ENCODE results near the gene SAMD4A. TPM values are rescaled to one million over a fixed set of nuclear protein-coding genes. Genes with fewer than 3 reads are reported as not detected.

SAMD4A gene
- total and polyA plus RNA-seq, 4 donors, result 17.5 to 31.6 (median 24.5) TPM

DNA sequence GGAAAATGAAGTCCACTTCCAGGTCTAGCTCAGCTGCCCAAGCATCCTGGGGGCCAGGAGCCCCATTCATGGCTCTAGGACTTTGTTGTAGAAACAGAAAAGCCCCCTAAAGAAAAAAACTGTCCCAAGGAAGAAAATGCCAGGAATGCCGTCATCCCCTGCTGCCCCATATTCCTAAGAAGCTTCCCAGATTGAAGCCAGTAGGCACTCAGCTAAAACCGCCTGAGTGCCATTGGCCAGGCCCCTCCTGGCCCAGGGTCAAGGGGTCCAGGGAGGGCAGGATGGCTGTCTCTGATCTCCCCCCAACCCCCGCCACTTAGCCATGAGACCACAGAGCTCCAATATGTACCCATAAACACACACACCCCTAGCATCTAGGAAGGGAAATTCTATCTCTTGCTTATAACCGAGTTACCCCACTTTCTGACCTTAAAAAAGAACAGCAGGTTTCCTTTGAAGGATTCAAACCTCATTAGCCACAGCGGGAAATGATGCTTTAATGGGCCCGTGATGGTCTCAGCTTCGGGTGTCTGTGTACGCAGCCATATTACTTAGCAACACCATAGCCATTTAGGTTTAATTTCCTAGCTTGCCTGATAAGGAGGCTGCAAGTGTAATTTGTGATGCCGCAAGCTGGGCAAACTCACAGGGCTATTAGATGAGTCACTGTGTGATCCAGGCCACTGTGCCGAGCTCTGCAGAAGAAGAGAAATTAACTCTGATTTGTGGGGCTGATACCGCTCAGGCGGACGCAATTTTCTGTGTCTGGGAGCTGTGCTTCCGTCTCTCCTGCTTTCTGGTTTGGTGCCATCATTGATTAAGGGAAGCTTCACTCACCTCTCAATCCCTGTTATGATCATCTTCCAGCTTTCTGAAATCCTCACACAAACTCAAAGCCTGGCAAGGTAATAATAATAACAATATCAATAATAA, 251.5 kb downstream of the SAMD4A start:
- H3K9me3 ChIP-seq (ENCODE audit: control insufficient read depth, insufficient read depth, low read length), result no peaks in the 10 kb centered on the region
- H3K4me3 ChIP-seq (ENCODE audit: low read depth, low read length), result no peak overlapping the region
- WGBS (ENCODE audit: insufficient coverage), result 29% methylated on average over 6 of the region's 14 CpGs
- no peaks in the 10 kb centered on the region for H3K27me3 ChIP-seq (ENCODE audit: control insufficient read depth, insufficient read depth, low read length)
- peaks cover 13% of the 10 kb centered on the region for H3K4me1 ChIP-seq (ENCODE audit: control insufficient read depth, insufficient read depth, low read length)
- no peak overlapping the region for H3K27ac ChIP-seq (ENCODE audit: low read depth, low read length)
- DNase-seq (ENCODE audit: low read depth in 4 of 6, low spot score in 6 of 6), result peak in 5 of 6 donors; percentile 7 to 95 (median 36)
- H3K36me3 ChIP-seq (ENCODE audit: control insufficient read depth, insufficient read depth, low read length), result no peaks in the 10 kb centered on the region

DNA sequence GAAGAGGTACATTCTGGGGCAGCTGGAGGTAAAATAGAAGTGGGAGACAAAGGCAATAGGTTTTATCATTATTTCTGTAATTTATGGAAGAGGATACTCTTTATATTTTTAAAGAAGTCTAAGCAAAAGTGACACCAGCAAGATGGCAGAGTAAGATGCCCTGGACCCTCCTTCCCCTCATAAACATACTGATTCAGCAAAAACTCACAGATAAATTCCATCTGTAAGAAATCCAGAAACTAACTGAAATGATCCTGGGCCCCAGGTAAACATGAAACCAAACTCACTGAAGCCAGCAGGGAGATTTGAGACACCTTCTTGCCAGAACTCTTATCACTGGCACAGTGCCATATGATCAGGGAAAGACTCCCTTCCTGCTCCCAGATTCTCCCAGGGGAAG, 255.8 kb downstream of the SAMD4A start:
- no peak for DNase-seq (ENCODE audit: low read depth in 4 of 6, low spot score in 6 of 6)
- Histone ChIP-seq H3K36me3 (ENCODE audit: control insufficient read depth, insufficient read depth, low read length) (no peaks in the 10 kb centered on the region), H3K27ac (ENCODE audit: low read depth, low read length) (no peak overlapping the region), H3K4me3 (ENCODE audit: low read depth, low read length) (no peak overlapping the region), H3K4me1 (ENCODE audit: control insufficient read depth, insufficient read depth, low read length) (peaks cover 12% of the 10 kb centered on the region), H3K9me3 (ENCODE audit: control insufficient read depth, insufficient read depth, low read length) (peaks cover 3% of the 10 kb centered on the region), H3K27me3 (ENCODE audit: control insufficient read depth, insufficient read depth, low read length) (no peaks in the 10 kb centered on the region)

DNA sequence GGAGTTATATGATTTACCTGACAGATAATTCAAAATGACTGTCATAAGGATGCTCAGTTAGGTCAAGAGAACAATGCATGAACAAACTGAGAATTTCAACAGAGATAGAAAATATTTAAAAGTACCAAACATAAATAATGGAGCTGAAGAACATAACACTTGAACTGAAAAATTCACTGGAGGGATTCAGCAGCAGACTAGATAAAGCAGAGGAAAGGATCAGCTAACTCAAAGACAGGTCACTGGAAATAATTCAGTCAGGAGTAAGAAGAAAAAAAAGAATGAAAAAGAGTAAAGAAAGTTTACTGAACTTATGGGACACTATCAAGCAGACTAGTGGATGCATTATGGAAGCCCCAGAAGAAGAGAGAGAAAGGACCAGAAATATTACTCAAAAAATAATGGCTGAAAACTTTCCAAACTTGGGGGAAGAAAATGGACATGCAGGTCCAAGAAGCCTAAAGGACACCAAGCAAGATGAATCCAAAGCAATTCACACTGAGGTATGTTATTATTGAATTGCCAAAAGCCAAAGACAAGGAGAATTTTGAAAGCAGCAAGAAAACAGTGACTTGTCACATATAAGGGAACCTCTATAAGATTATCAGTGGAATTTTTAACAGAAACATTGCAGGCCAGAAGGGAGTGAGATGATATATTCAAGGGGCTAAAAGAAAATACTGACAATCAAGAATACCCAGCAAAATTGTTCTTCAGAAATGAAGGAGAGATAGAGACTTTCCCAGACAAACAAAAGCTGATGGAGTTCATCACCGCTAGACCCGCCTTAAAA, 257.0 kb downstream of the SAMD4A start:
- Histone ChIP-seq H3K27me3 (ENCODE audit: control insufficient read depth, insufficient read depth, low read length) (no peaks in the 10 kb centered on the region), H3K36me3 (ENCODE audit: control insufficient read depth, insufficient read depth, low read length) (no peaks in the 10 kb centered on the region), H3K4me1 (ENCODE audit: control insufficient read depth, insufficient read depth, low read length) (peaks cover 4% of the 10 kb centered on the region), H3K27ac (ENCODE audit: low read depth, low read length) (no peak overlapping the region), H3K4me3 (ENCODE audit: low read depth, low read length) (no peak overlapping the region), H3K9me3 (ENCODE audit: control insufficient read depth, insufficient read depth, low read length) (peaks cover 3% of the 10 kb centered on the region)
- WGBS (ENCODE audit: insufficient coverage), result no CpG with 5 or more reads among the region's 2 CpGs
- DNase-seq (ENCODE audit: low read depth in 4 of 6, low spot score in 6 of 6), result no peak

DNA sequence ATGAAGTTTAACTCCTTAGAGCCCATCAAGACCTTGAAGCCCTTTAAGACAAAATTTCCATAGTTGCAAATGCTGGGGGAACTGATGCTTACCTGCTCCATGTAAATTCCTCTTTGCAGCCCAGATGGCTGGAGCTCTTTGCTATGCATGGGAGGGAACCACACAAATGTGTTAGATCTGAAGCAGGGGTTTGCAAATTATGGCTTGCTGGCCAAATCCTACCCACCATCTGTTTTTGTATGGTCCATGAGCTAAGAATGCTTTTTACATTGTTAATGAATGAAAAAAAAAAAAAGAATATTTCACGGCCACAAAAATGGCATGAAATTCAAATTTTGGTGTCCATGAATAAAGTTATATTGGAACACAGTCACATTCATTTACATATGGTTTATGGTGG, 261.1 kb downstream of the SAMD4A start:
- peak in 1 of 6 donors; percentile 71 for DNase-seq (ENCODE audit: low read depth in 4 of 6, low spot score in 6 of 6)
- WGBS (ENCODE audit: insufficient coverage), result no CpG with 5 or more reads among the region's 1 CpG
- Histone ChIP-seq H3K9me3 (ENCODE audit: control insufficient read depth, insufficient read depth, low read length) (peaks cover 3% of the 10 kb centered on the region), H3K4me3 (ENCODE audit: low read depth, low read length) (no peak overlapping the region), H3K27me3 (ENCODE audit: control insufficient read depth, insufficient read depth, low read length) (no peaks in the 10 kb centered on the region), H3K4me1 (ENCODE audit: control insufficient read depth, insufficient read depth, low read length) (no peaks in the 10 kb centered on the region), H3K27ac (ENCODE audit: low read depth, low read length) (no peak overlapping the region), H3K36me3 (ENCODE audit: control insufficient read depth, insufficient read depth, low read length) (no peaks in the 10 kb centered on the region)

DNA sequence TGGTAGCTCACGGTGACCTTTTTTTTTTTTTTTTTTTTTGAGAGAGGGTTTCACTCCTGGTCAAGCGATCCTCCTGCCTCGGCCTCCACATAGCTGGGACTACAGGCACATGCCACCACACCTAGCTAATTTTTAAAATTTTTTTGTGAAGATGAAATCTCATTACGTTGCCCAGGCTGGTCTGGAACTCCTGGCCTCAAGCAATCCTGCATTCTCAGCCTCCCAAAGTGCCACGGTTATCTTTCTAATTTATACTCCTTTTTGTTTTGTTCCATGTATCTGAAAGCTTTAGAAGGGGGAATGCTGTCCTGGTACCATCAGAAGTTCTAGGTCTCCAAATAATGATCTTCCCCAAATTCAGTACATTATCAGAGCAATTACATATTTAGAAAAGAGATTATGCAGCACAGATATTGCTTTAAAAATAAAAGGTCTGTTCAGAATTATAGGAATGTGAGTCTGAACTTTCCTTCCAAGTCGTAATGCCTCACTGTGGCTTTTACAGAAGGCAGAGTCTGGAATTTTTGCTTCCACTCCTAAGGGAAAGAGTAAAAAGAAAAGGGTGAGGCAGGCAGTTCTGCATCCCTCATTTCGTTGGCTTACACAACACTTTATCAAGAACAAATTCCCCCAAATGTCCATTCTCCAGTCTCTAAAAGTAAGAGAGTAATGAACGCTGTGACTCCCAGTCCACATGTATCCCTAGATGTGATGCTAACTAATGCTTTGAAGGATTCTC, 262.7 kb downstream of the SAMD4A start:
- peaks cover 3% of the 10 kb centered on the region for H3K9me3 ChIP-seq (ENCODE audit: control insufficient read depth, insufficient read depth, low read length)
- H3K36me3 ChIP-seq (ENCODE audit: control insufficient read depth, insufficient read depth, low read length), result no peaks in the 10 kb centered on the region
- WGBS (ENCODE audit: insufficient coverage), result 67% methylated on average over 1 of the region's 8 CpGs
- H3K27ac ChIP-seq (ENCODE audit: low read depth, low read length), result no peak overlapping the region
- H3K4me3 ChIP-seq (ENCODE audit: low read depth, low read length), result no peak overlapping the region
- no peaks in the 10 kb centered on the region for H3K27me3 ChIP-seq (ENCODE audit: control insufficient read depth, insufficient read depth, low read length)
- no peaks in the 10 kb centered on the region for H3K4me1 ChIP-seq (ENCODE audit: control insufficient read depth, insufficient read depth, low read length)
- no peak for DNase-seq (ENCODE audit: low read depth in 4 of 6, low spot score in 6 of 6)

DNA sequence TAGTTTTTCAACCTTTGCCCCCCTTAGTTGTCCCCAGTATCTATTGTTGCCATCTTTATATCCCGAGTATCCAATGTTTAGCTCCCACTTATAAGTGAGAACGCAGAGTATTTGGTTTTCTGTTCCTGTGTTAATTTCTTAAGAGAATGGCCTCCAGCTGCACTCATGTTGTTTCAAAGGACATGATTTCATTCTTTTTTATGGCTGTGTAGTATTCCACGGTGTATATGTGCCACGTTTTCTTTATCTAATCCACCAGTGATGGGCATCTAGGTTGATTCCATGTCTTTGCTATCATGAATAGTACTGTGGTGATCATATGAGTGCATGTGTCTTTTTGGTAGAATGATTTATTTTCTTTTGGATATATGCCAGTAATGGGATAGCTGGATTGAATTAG, 263.7 kb downstream of the SAMD4A start:
- Histone ChIP-seq H3K36me3 (ENCODE audit: control insufficient read depth, insufficient read depth, low read length) (no peaks in the 10 kb centered on the region), H3K9me3 (ENCODE audit: control insufficient read depth, insufficient read depth, low read length) (no peaks in the 10 kb centered on the region), H3K4me1 (ENCODE audit: control insufficient read depth, insufficient read depth, low read length) (no peaks in the 10 kb centered on the region), H3K4me3 (ENCODE audit: low read depth, low read length) (no peak overlapping the region), H3K27ac (ENCODE audit: low read depth, low read length) (no peak overlapping the region), H3K27me3 (ENCODE audit: control insufficient read depth, insufficient read depth, low read length) (no peaks in the 10 kb centered on the region)
- WGBS (ENCODE audit: insufficient coverage), result no CpG with 5 or more reads among the region's 4 CpGs
- no peak for DNase-seq (ENCODE audit: low read depth in 4 of 6, low spot score in 6 of 6)

DNA sequence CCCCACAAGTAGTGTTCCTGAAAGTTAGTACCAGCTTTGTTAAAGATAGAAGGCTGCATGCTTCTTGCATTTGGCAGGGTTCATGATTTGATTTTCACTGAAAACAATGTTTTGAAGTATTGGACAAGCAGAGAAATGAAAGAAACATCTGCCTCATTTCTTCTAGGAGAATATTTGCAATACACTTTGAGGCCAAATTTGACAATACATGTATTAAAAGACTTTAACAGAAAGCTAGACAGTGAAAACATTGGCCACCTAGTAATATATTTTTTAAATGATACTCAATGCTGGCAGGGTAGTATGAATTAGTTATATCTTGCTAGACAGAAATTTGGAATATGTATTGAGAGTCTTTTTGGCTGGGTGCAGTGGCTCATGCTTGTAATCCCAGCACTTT, 267.2 kb downstream of the SAMD4A start:
- Histone ChIP-seq H3K4me1 (ENCODE audit: control insufficient read depth, insufficient read depth, low read length) (no peaks in the 10 kb centered on the region), H3K9me3 (ENCODE audit: control insufficient read depth, insufficient read depth, low read length) (no peaks in the 10 kb centered on the region), H3K4me3 (ENCODE audit: low read depth, low read length) (no peak overlapping the region), H3K36me3 (ENCODE audit: control insufficient read depth, insufficient read depth, low read length) (no peaks in the 10 kb centered on the region), H3K27ac (ENCODE audit: low read depth, low read length) (no peak overlapping the region), H3K27me3 (ENCODE audit: control insufficient read depth, insufficient read depth, low read length) (no peaks in the 10 kb centered on the region)
- DNase-seq (ENCODE audit: low read depth in 4 of 6, low spot score in 6 of 6), result peak in 1 of 6 donors; percentile 50

DNA sequence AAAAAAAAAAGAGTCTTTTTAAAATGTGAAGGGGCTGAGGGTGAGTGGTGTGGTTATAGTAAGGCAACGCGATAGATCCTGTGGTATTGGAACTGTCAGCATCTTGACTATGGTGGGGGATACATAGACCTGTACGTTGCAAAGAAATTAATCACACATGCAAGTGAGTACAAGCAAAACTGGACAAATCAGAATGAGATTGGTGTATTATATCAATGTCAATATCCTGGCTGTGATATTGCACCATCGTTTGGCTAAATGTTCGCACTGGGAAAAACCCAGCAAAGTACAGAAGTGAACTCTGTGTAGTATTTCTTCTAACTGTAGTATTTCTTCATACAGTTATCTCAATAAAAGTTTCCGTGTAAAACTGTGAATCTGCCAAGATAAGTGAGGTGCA, 267.8 kb downstream of the SAMD4A start:
- H3K27ac ChIP-seq (ENCODE audit: low read depth, low read length), result no peak overlapping the region
- H3K36me3 ChIP-seq (ENCODE audit: control insufficient read depth, insufficient read depth, low read length), result no peaks in the 10 kb centered on the region
- no peak overlapping the region for H3K4me3 ChIP-seq (ENCODE audit: low read depth, low read length)
- WGBS (ENCODE audit: insufficient coverage), result 100% methylated on average over 1 of the region's 6 CpGs
- H3K27me3 ChIP-seq (ENCODE audit: control insufficient read depth, insufficient read depth, low read length), result no peaks in the 10 kb centered on the region
- H3K4me1 ChIP-seq (ENCODE audit: control insufficient read depth, insufficient read depth, low read length), result no peaks in the 10 kb centered on the region
- no peak for DNase-seq (ENCODE audit: low read depth in 4 of 6, low spot score in 6 of 6)
- no peaks in the 10 kb centered on the region for H3K9me3 ChIP-seq (ENCODE audit: control insufficient read depth, insufficient read depth, low read length)

DNA sequence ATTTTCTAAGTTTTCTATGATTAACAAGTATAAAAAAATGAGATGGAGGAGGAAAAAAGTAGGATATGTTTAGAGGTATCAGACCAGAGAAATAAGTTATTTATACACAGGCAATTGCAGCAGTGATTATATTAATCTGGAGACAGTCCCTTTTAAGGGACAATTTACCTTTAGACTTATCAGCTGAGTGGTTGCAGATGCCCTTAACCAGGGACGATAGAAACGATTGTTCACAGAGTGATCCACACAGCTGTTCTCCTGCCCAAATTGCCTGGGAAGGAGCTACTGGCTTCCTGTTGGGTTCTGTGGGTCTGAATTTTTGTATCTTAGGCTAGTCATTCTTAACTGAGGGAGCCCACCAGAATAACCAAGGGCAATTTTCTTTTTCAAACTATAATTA, 269.3 kb downstream of the SAMD4A start:
- H3K27ac ChIP-seq (ENCODE audit: low read depth, low read length), result no peak overlapping the region
- DNase-seq (ENCODE audit: low read depth in 4 of 6, low spot score in 6 of 6), result no peak
- no CpG with 5 or more reads among the region's 2 CpGs for WGBS (ENCODE audit: insufficient coverage)
- no peak overlapping the region for H3K4me3 ChIP-seq (ENCODE audit: low read depth, low read length)
- no peaks in the 10 kb centered on the region for H3K27me3 ChIP-seq (ENCODE audit: control insufficient read depth, insufficient read depth, low read length)
- no peaks in the 10 kb centered on the region for H3K9me3 ChIP-seq (ENCODE audit: control insufficient read depth, insufficient read depth, low read length)
- no peaks in the 10 kb centered on the region for H3K4me1 ChIP-seq (ENCODE audit: control insufficient read depth, insufficient read depth, low read length)
- no peaks in the 10 kb centered on the region for H3K36me3 ChIP-seq (ENCODE audit: control insufficient read depth, insufficient read depth, low read length)

Data from spinal cord (tissue), 10 donors.